HEK293 (cell line): ENCODE data around the gene RO60.

Source experiments
- BCL11A ChIP-seq: fragments of 450-650 bp; formaldehyde crosslinking; IDR thresholded peaks from 2 replicates; pipeline ENCODE4 v1.5.1; 2016; ENCODE audit warnings: low read depth, missing biosample characterization, missing genetic modification characterization
- BCL11B ChIP-seq: fragments of 450-650 bp; formaldehyde crosslinking; IDR thresholded peaks from 2 replicates; pipeline ENCODE4 v1.5.1; 2016; ENCODE audit warnings: low read depth, missing biosample characterization, missing genetic modification characterization
- EGR2 ChIP-seq: fragments of 450-650 bp; formaldehyde crosslinking; IDR thresholded peaks from 2 replicates; pipeline ENCODE4 v1.5.1; 2016; ENCODE audit warnings: low read depth, missing biosample characterization, missing genetic modification characterization
- GFI1B ChIP-seq: fragments of 450-650 bp; formaldehyde crosslinking; IDR thresholded peaks from 2 replicates; pipeline ENCODE4 v1.5.1; 2016; ENCODE audit warnings: missing biosample characterization, missing genetic modification characterization
- GLI4 ChIP-seq: fragments of 450-650 bp; formaldehyde crosslinking; IDR thresholded peaks from 2 replicates; pipeline ENCODE4 v1.5.1; 2016; ENCODE audit warnings: missing biosample characterization, missing genetic modification characterization
- HOXA7 ChIP-seq: sonication (generic); formaldehyde crosslinking; IDR thresholded peaks from 2 replicates; pipeline ENCODE4 v1.8.1; 2022; ENCODE audit warnings: missing genetic modification reagents, borderline replicate concordance
- INSM2 ChIP-seq: fragments of 450-650 bp; formaldehyde crosslinking; IDR thresholded peaks from 2 replicates; pipeline ENCODE4 v1.5.1; 2016; ENCODE audit warnings: missing biosample characterization, missing genetic modification characterization
- KLF10 ChIP-seq: fragments of 450-650 bp; IDR thresholded peaks from 2 replicates; pipeline ENCODE4 v1.5.1; 2018; ENCODE audit warnings: missing biosample characterization, mild to moderate bottlenecking, missing genetic modification characterization
- MEIS1 ChIP-seq: sonication (generic); formaldehyde crosslinking; IDR thresholded peaks from 2 replicates; pipeline ENCODE4 v1.8.1; 2022; ENCODE audit warnings: missing genetic modification reagents, mild to moderate bottlenecking, borderline replicate concordance
- MYNN ChIP-seq: fragments of 450-650 bp; formaldehyde crosslinking; IDR thresholded peaks from 2 replicates; pipeline ENCODE4 v1.5.1; 2016; ENCODE audit warnings: missing biosample characterization, missing genetic modification characterization, borderline replicate concordance
- SP7 ChIP-seq: fragments of 450-650 bp; formaldehyde crosslinking; IDR thresholded peaks from 2 replicates; pipeline ENCODE4 v1.5.1; 2016; ENCODE audit warnings: missing biosample characterization, missing genetic modification characterization
- TRIM28 ChIP-seq: IDR thresholded peaks from 2 replicates; pipeline ENCODE4 v1.6.1; 2011; ENCODE audit warnings: low read length, control low read depth, borderline replicate concordance
- YY2 ChIP-seq: fragments of 450-650 bp; formaldehyde crosslinking; IDR thresholded peaks from 2 replicates; pipeline ENCODE4 v1.5.1; 2016; ENCODE audit warnings: missing biosample characterization, missing genetic modification characterization
- ZBTB20 ChIP-seq: fragments of 450-650 bp; formaldehyde crosslinking; IDR thresholded peaks from 2 replicates; pipeline ENCODE4 v1.5.1; 2016; ENCODE audit warnings: missing biosample characterization, missing genetic modification characterization
- ZFP3 ChIP-seq: fragments of 450-650 bp; formaldehyde crosslinking; IDR thresholded peaks from 2 replicates; pipeline ENCODE4 v1.5.1; 2016; ENCODE audit warnings: low read depth, missing biosample characterization, missing genetic modification characterization
- ZNF10 ChIP-seq: fragments of 450-650 bp; formaldehyde crosslinking; IDR thresholded peaks from 2 replicates; pipeline ENCODE4 v1.5.1; 2017; ENCODE audit warnings: missing biosample characterization, missing genetic modification characterization
- ZNF133 ChIP-seq: fragments of 450-650 bp; formaldehyde crosslinking; IDR thresholded peaks from 2 replicates; pipeline ENCODE4 v1.5.1; 2016; ENCODE audit warnings: missing biosample characterization, missing genetic modification characterization
- ZNF175 ChIP-seq: fragments of 450-650 bp; formaldehyde crosslinking; IDR thresholded peaks from 2 replicates; pipeline ENCODE4 v1.5.1; 2016; ENCODE audit warnings: missing biosample characterization, missing genetic modification characterization
- ZNF211 ChIP-seq: fragments of 450-650 bp; formaldehyde crosslinking; IDR thresholded peaks from 2 replicates; pipeline ENCODE4 v1.5.1; 2016; ENCODE audit warnings: low read depth, missing biosample characterization, missing genetic modification characterization
- ZNF214 ChIP-seq: fragments of 450-650 bp; formaldehyde crosslinking; IDR thresholded peaks from 2 replicates; pipeline ENCODE4 v1.5.1; 2017; ENCODE audit warnings: missing biosample characterization, mild to moderate bottlenecking, missing genetic modification characterization, borderline replicate concordance
- ZNF24 ChIP-seq: fragments of 450-650 bp; formaldehyde crosslinking; IDR thresholded peaks from 2 replicates; pipeline ENCODE4 v1.5.1; 2016; ENCODE audit warnings: missing biosample characterization, missing genetic modification characterization
- ZNF274 ChIP-seq, 2 experiments: fragments of 200-500 bp in 1 of 2; fragments of 450-650 bp in 1 of 2; sonication (Bioruptor generic) in 1 of 2; formaldehyde crosslinking in 1 of 2; IDR thresholded peaks; 2 replicates each; pipeline versions ENCODE4 v1.5.1 to v1.6.1; 2014 to 2016; ENCODE audit warnings: borderline replicate concordance in 1 of 2, inconsistent platforms in 1 of 2, low read length in 1 of 2, missing biosample characterization in 1 of 2, missing genetic modification characterization in 1 of 2
- ZNF302 ChIP-seq: fragments of 450-650 bp; formaldehyde crosslinking; IDR thresholded peaks from 2 replicates; pipeline ENCODE4 v1.5.1; 2016; ENCODE audit warnings: missing biosample characterization, missing genetic modification characterization, low read depth
- ZNF404 ChIP-seq: fragments of 450-650 bp; formaldehyde crosslinking; IDR thresholded peaks from 2 replicates; pipeline ENCODE4 v1.5.1; 2017; ENCODE audit warnings: missing biosample characterization, missing genetic modification characterization
- ZNF501 ChIP-seq: fragments of 450-650 bp; formaldehyde crosslinking; IDR thresholded peaks from 2 replicates; pipeline ENCODE4 v1.5.1; 2016; ENCODE audit warnings: missing biosample characterization, missing genetic modification characterization
- ZNF664 ChIP-seq: fragments of 450-650 bp; formaldehyde crosslinking; IDR thresholded peaks from 2 replicates; pipeline ENCODE4 v1.5.1; 2016; ENCODE audit warnings: missing biosample characterization, missing genetic modification characterization
- ZNF701 ChIP-seq: fragments of 450-650 bp; formaldehyde crosslinking; IDR thresholded peaks from 2 replicates; pipeline ENCODE4 v1.5.1; 2016; ENCODE audit warnings: missing biosample characterization, missing genetic modification characterization
- ZNF704 ChIP-seq: fragments of 450-650 bp; formaldehyde crosslinking; IDR thresholded peaks from 2 replicates; pipeline ENCODE4 v1.5.1; 2016; ENCODE audit warnings: missing biosample characterization, missing genetic modification characterization
- ZSCAN16 ChIP-seq: fragments of 450-650 bp; formaldehyde crosslinking; IDR thresholded peaks from 2 replicates; pipeline ENCODE4 v1.5.1; 2016; ENCODE audit warnings: missing biosample characterization, missing genetic modification characterization
- TF ChIP-seq, protein P1 (sequence below): sonication (generic); formaldehyde crosslinking; IDR thresholded peaks from 2 replicates; pipeline ENCODE4 v1.8.1; 2022; ENCODE audit warnings: mild to moderate bottlenecking, moderate library complexity, missing genetic modification reagents

RO60 gene

GRCh38 chr1:193104907-193105820 lies 45.8 kb downstream of the RO60 start, which contains the start of gene GLRX2 (continued):
- TF ChIP-seq BCL11B (tag by site-specific recombination) (peak; percentile 13; the same call in 1 of the 2 replicates), ZNF704 (tag by site-specific recombination) (no peak), ZNF664 (tag by site-specific recombination) (no peak), ZFP3 (tag by site-specific recombination) (no peak), TRIM28 (no peak), ZNF10 (tag by site-specific recombination) (no peak), HOXA7 (CRISPR knock-in tag) (no peak), INSM2 (tag by site-specific recombination) (no peak), ZNF302 (no peak), GLI4 (no peak), ZNF701 (tag by site-specific recombination) (no peak), ZNF404 (tag by site-specific recombination) (no peak), ZNF24 (tag by site-specific recombination) (no peak), ZNF501 (no peak), ZNF211 (tag by site-specific recombination) (no peak), ZNF214 (tag by site-specific recombination) (no peak), ZNF133 (tag by site-specific recombination) (no peak), BCL11A (tag by site-specific recombination) (no peak), ZNF175 (tag by site-specific recombination) (no peak), GFI1B (tag by site-specific recombination) (no peak), YY2 (no peak), EGR2 (tag by site-specific recombination) (peak; percentile 86), SP7 (tag by site-specific recombination) (no peak; the same call in 1 of the 2 replicates), KLF10 (tag by site-specific recombination) (peak; percentile 70), MYNN (tag by site-specific recombination) (no peak), ZSCAN16 (tag by site-specific recombination) (no peak), ZNF274 (IDR thresholded peaks at IDR 0.05; ENCODE audit: low read length) (no peak), ZNF274 (tag by site-specific recombination; IDR thresholded peaks at IDR 0.05; ENCODE audit: borderline replicate concordance) (no peak), ZBTB20 (tag by site-specific recombination) (peak; percentile 90), MEIS1 (CRISPR knock-in tag) (no peak)
- TF ChIP-seq, protein P1, sequence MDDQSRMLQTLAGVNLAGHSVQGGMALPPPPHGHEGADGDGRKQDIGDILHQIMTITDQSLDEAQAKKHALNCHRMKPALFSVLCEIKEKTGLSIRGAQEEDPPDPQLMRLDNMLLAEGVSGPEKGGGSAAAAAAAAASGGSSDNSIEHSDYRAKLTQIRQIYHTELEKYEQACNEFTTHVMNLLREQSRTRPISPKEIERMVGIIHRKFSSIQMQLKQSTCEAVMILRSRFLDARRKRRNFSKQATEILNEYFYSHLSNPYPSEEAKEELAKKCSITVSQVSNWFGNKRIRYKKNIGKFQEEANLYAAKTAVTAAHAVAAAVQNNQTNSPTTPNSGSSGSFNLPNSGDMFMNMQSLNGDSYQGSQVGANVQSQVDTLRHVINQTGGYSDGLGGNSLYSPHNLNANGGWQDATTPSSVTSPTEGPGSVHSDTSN (CRISPR knock-in tag) = no peak; the same call in 1 of the 2 replicates
